Mesenchymal stem cell (in vitro differentiated cells and primary cell): Measurements from ENCODE around the gene PCDH19.

Experiments
- DNase-seq: peaks from one replicate; pipeline ENCODE4 v3.0.0-alpha.2; 2013
- H2AFZ ChIP-seq: one replicate; pipeline ENCODE4 v1.6.1; 2013; ENCODE audit warnings: low read depth, mild to moderate bottlenecking, control low read depth, inconsistent platforms, low read length, moderate library complexity
- H2AK5ac ChIP-seq: 2 replicates; pipeline ENCODE4 v1.6.1; 2013; ENCODE audit warnings: low read length, moderate library complexity, mild to moderate bottlenecking, inconsistent platforms; ENCODE audit not compliant: severe bottlenecking
- H2BK120ac ChIP-seq: one replicate; pipeline ENCODE4 v1.6.1; 2013; ENCODE audit warnings: low read depth, mild to moderate bottlenecking, inconsistent platforms, low read length, moderate library complexity
- H2BK12ac ChIP-seq, 2 experiments: one replicate each; pipeline ENCODE4 v1.6.1; 2013; ENCODE audit warnings: inconsistent platforms in 2 of 2, low read length in 2 of 2, mild to moderate bottlenecking in 2 of 2, moderate library complexity in 2 of 2, control low read depth in 1 of 2
- H2BK15ac ChIP-seq: one replicate; pipeline ENCODE4 v1.6.1; 2013; ENCODE audit warnings: mild to moderate bottlenecking, low read depth, inconsistent platforms; ENCODE audit not compliant: poor library complexity, severe bottlenecking
- H2BK5ac ChIP-seq: 2 replicates; pipeline ENCODE4 v1.6.1; 2013; ENCODE audit warnings: low read depth, mild to moderate bottlenecking, low read length, control low read depth, inconsistent platforms; ENCODE audit not compliant: poor library complexity, severe bottlenecking
- H3K14ac ChIP-seq, 2 experiments: one replicate each; pipeline ENCODE4 v1.6.1; 2013; ENCODE audit warnings: inconsistent platforms in 2 of 2, low read length in 2 of 2, control low read depth in 1 of 2, mild to moderate bottlenecking in 1 of 2, moderate library complexity in 1 of 2
- H3K18ac ChIP-seq, 2 experiments: one replicate each; pipeline ENCODE4 v1.6.1; 2013; ENCODE audit warnings: inconsistent platforms in 2 of 2, low read length in 2 of 2, control low read depth in 1 of 2, low read depth in 1 of 2, mild to moderate bottlenecking in 1 of 2
- H3K23ac ChIP-seq, 2 experiments: one replicate each; pipeline ENCODE4 v1.6.1; 2013; ENCODE audit warnings: inconsistent platforms in 2 of 2, low read length in 2 of 2, mild to moderate bottlenecking in 2 of 2, moderate library complexity in 2 of 2, control low read depth in 1 of 2
- H3K27ac ChIP-seq: 2 replicates; pipeline ENCODE4 v1.5.1; 2013; ENCODE audit warnings: mild to moderate bottlenecking, moderate library complexity, low read length, control low read depth, inconsistent platforms; ENCODE audit not compliant: poor library complexity, severe bottlenecking
- H3K27me3 ChIP-seq, 2 experiments: 2 replicates each; pipeline versions ENCODE4 v1.6.1 to v1.7.0; 2013; ENCODE audit warnings: low read length in 2 of 2, mild to moderate bottlenecking in 2 of 2, moderate library complexity in 2 of 2, control low read depth in 1 of 2, inconsistent platforms in 1 of 2; ENCODE audit not compliant: control insufficient read depth in 1 of 2, insufficient read depth in 1 of 2
- H3K36me3 ChIP-seq, 2 experiments: 2 replicates each; pipeline versions ENCODE4 v1.6.1 to v1.7.0; 2013; ENCODE audit warnings: low read length in 2 of 2, control low read depth in 1 of 2, inconsistent platforms in 1 of 2, low read depth in 1 of 2, mild to moderate bottlenecking in 1 of 2; ENCODE audit not compliant: insufficient read depth in 2 of 2, control insufficient read depth in 1 of 2
- H3K4ac ChIP-seq, 2 experiments: one replicate each; pipeline ENCODE4 v1.6.1; 2013; ENCODE audit warnings: inconsistent platforms in 2 of 2, low read length in 2 of 2, mild to moderate bottlenecking in 2 of 2, moderate library complexity in 2 of 2, control low read depth in 1 of 2, low read depth in 1 of 2
- H3K4me1 ChIP-seq: 2 replicates; pipeline ENCODE4 v1.6.1; 2013; ENCODE audit warnings: low read depth, low read length, control low read depth; ENCODE audit not compliant: control insufficient read depth, insufficient read depth
- H3K4me2 ChIP-seq: 2 replicates; pipeline ENCODE4 v1.6.1; 2013; ENCODE audit warnings: low read length, mild to moderate bottlenecking, inconsistent platforms; ENCODE audit not compliant: poor library complexity, severe bottlenecking
- H3K4me3 ChIP-seq, 2 experiments: 2 replicates each; pipeline versions ENCODE4 v1.5.1 to v1.7.0; 2013; ENCODE audit warnings: low read length in 2 of 2, mild to moderate bottlenecking in 2 of 2, control low read depth in 1 of 2, low read depth in 1 of 2; ENCODE audit not compliant: insufficient read depth in 1 of 2
- H3K79me1 ChIP-seq: replicated peaks from 2 replicates; pipeline ENCODE4 v1.6.1; 2013; ENCODE audit warnings: mild to moderate bottlenecking, control low read depth, low read length, inconsistent platforms; ENCODE audit not compliant: poor library complexity, severe bottlenecking
- H3K9ac ChIP-seq: 2 replicates; pipeline ENCODE4 v1.7.0; 2013; ENCODE audit warnings: mild to moderate bottlenecking, low read length, moderate library complexity
- H3K9me3 ChIP-seq: 2 replicates; pipeline ENCODE4 v1.7.0; 2013; ENCODE audit warnings: mild to moderate bottlenecking, low read length; ENCODE audit not compliant: control insufficient read depth
- H4K8ac ChIP-seq: one replicate; pipeline ENCODE4 v1.6.1; 2013; ENCODE audit warnings: inconsistent platforms, mild to moderate bottlenecking, low read length, moderate library complexity
- H4K91ac ChIP-seq: one replicate; pipeline ENCODE4 v1.6.1; 2013; ENCODE audit warnings: mild to moderate bottlenecking, low read length, inconsistent platforms
- WGBS: methylation state at CpG from one replicate; pipeline ENCODE4 v1.1.7; 2013; ENCODE audit warnings: mixed read lengths; 5-methylcytosine and 5-hydroxymethylcytosine counted together

The PCDH19 gene

DNA sequence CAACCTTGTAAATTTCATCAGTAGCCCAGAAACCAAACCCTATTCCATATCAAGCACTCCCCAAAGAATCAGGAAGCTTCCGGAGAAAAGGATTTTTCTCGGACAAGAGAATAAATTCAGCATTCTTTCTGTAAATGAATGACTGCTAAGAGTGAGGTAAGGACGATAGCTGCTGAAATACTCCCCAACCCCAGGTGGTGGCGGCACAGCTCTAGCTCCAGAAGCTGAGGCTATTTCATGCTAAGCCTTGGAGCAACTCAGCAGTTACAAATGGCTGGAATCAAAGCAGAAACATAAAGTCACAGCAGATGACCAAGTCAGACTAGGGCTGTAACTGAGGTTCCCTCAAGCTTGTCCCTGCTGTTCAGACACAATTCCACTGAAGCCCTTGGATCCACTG lies 13.9 kb upstream of the PCDH19 start:
- no peak overlapping the region for H2BK15ac ChIP-seq
- H3K4ac ChIP-seq: no peak overlapping the region
- H3K27me3 ChIP-seq: peaks cover 0 to 23% of the 10 kb centered on the region in 2 experiments
- no peak overlapping the region for H3K4me3 ChIP-seq
- no peak overlapping the region for H3K23ac ChIP-seq
- no peak for DNase-seq
- no peaks in the 10 kb centered on the region for H3K79me1 ChIP-seq
- H3K4me2 ChIP-seq: no peak overlapping the region
- H3K9me3 ChIP-seq: no peaks in the 10 kb centered on the region
- H3K14ac ChIP-seq: no peak overlapping the region
- no peak overlapping the region for H3K18ac ChIP-seq
- H3K27ac ChIP-seq: no peak overlapping the region
- H3K36me3 ChIP-seq: no peaks in the 10 kb centered on the region
- H2BK120ac ChIP-seq: no peak overlapping the region
- H4K8ac ChIP-seq: no peak overlapping the region
- WGBS: 57% methylated on average over 4 of the region's 4 CpGs
- H2BK5ac ChIP-seq: no peak overlapping the region
- H4K91ac ChIP-seq: no peak overlapping the region
- H2BK12ac ChIP-seq: no peak overlapping the region
- H3K4me1 ChIP-seq: no peaks in the 10 kb centered on the region
- H3K9ac ChIP-seq: no peak overlapping the region
- H2AK5ac ChIP-seq: no peak overlapping the region
- H2AFZ ChIP-seq: no peak overlapping the region

GRCh38 chrX:100418556-100418955 lies 8.5 kb upstream of the PCDH19 start:
- WGBS: 33% methylated on average over 1 of the region's 2 CpGs
- no peak overlapping the region for H2BK15ac ChIP-seq

DNA sequence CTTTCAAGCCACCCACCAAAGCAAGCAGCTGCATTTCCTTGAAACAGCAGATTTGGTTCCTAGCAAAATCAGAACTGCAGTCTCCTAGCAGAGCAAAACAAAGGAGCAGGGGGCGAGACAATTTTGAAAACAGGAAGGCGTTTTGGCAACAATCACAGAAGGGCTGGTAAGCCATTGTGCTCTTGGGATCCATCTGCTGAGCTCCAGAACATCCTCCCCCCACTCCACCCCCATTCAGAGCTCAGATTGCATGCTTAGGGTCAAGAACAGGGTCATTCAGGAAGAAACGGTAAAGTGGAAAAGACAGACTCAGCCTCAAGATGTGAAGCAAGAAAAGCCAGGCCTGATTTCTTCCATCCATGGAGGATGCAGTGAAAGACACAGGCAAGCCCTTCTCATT lies 7.6 kb upstream of the PCDH19 start:
- Histone ChIP-seq H3K27ac (no peak overlapping the region), H3K9me3 (no peaks in the 10 kb centered on the region), H2BK15ac (no peak overlapping the region), H4K8ac (no peak overlapping the region), H3K4me1 (no peaks in the 10 kb centered on the region), H3K14ac (no peak overlapping the region), H3K18ac (no peak overlapping the region), H3K4ac (no peak overlapping the region), H2AK5ac (no peak overlapping the region), H3K4me3 (no peak overlapping the region), H2BK5ac (no peak overlapping the region), H3K4me2 (no peak overlapping the region), H4K91ac (no peak overlapping the region), H3K9ac (no peak overlapping the region), H3K79me1 (no peaks in the 10 kb centered on the region), H3K27me3 (peaks cover 10 to 59% of the 10 kb centered on the region in 2 experiments), H2BK120ac (no peak overlapping the region), H3K36me3 (no peaks in the 10 kb centered on the region), H2BK12ac (no peak overlapping the region), H3K23ac (no peak overlapping the region), H2AFZ (no peak overlapping the region)
- 0% methylated on average over 1 of the region's 3 CpGs for WGBS
- no peak for DNase-seq

More at GRCh38 chrX:100418556-100418955, 8.5 kb upstream of the PCDH19 start:
- Histone ChIP-seq H3K79me1 (no peaks in the 10 kb centered on the region), H3K4me1 (no peaks in the 10 kb centered on the region), H3K36me3 (no peaks in the 10 kb centered on the region), H3K4ac (no peak overlapping the region), H3K4me3 (no peak overlapping the region), H2BK12ac (no peak overlapping the region), H3K23ac (no peak overlapping the region), H2AK5ac (no peak overlapping the region), H3K4me2 (no peak overlapping the region), H3K18ac (no peak overlapping the region), H4K8ac (no peak overlapping the region), H2AFZ (no peak overlapping the region), H2BK120ac (no peak overlapping the region), H3K27me3 (peaks cover 7 to 56% of the 10 kb centered on the region in 2 experiments), H2BK5ac (no peak overlapping the region), H3K27ac (no peak overlapping the region), H3K9ac (no peak overlapping the region), H4K91ac (no peak overlapping the region), H3K9me3 (no peaks in the 10 kb centered on the region), H3K14ac (no peak overlapping the region)
- DNase-seq: no peak

- no peak overlapping the region for H2AK5ac ChIP-seq
- H3K9me3 ChIP-seq: no peaks in the 10 kb centered on the region
- H2BK15ac ChIP-seq: no peak overlapping the region
- H3K23ac ChIP-seq: no peak overlapping the region
- H2BK120ac ChIP-seq: no peak overlapping the region
- H3K4me3 ChIP-seq: no peak overlapping the region
- WGBS: 4% methylated on average over 3 of the region's 5 CpGs
- H2AFZ ChIP-seq: no peak overlapping the region
- no peak overlapping the region for H3K27ac ChIP-seq
- peak; percentile 50 for DNase-seq
- H3K18ac ChIP-seq: no peak overlapping the region
- H3K4me1 ChIP-seq: peaks cover 10% of the 10 kb centered on the region
- H3K4me2 ChIP-seq: no peak overlapping the region
- no peak overlapping the region for H2BK5ac ChIP-seq
- H3K14ac ChIP-seq: no peak overlapping the region
- no peak overlapping the region for H4K91ac ChIP-seq
- no peak overlapping the region for H4K8ac ChIP-seq
- H3K36me3 ChIP-seq: no peaks in the 10 kb centered on the region
- no peak overlapping the region for H2BK12ac ChIP-seq
- H3K9ac ChIP-seq: no peak overlapping the region
- H3K4ac ChIP-seq: no peak overlapping the region
- H3K27me3 ChIP-seq: peaks cover 40 to 71% of the 10 kb centered on the region in 2 experiments
- no peaks in the 10 kb centered on the region for H3K79me1 ChIP-seq
Observed at GRCh38 chrX:100413229-100413628, 3.2 kb upstream of the PCDH19 start.
